Neural progenitor cell (in vitro differentiated cells): ENCODE measurements around the gene AFG1L. TPM values are rescaled to one million over a fixed set of nuclear protein-coding genes. Genes with fewer than 3 reads are reported as not detected.

Experiments
- DNase-seq: peaks from one replicate; pipeline ENCODE4 v3.0.0-alpha.2; 2016; ENCODE audit warnings: low spot score
- H2AFZ ChIP-seq: fragments of 200-600 bp; sonication (generic); replicated peaks from 2 replicates; pipeline ENCODE4 v1.6.1; 2016; ENCODE audit warnings: antibody characterized with exemption
- H3F3A ChIP-seq: fragments of 200-600 bp; sonication (generic); 2 replicates; pipeline ENCODE4 v1.6.1; 2016; ENCODE audit warnings: antibody characterized with exemption, low read depth
- H3K27ac ChIP-seq: fragments of 200-600 bp; sonication (generic); 2 replicates; pipeline ENCODE4 v1.5.1; 2016; ENCODE audit warnings: mild to moderate bottlenecking
- H3K27me3 ChIP-seq: fragments of 200-600 bp; sonication (generic); 2 replicates; pipeline ENCODE4 v1.6.1; 2016; ENCODE audit warnings: mild to moderate bottlenecking, moderate library complexity
- H3K36me3 ChIP-seq: fragments of 200-600 bp; sonication (generic); 2 replicates; pipeline ENCODE4 v1.5.1; 2016
- H3K4me1 ChIP-seq: fragments of 200-600 bp; sonication (generic); 2 replicates; pipeline ENCODE4 v1.6.1; 2016; ENCODE audit warnings: mixed run types
- H3K4me2 ChIP-seq: fragments of 200-600 bp; sonication (generic); 2 replicates; pipeline ENCODE4 v1.6.1; 2016
- H3K4me3 ChIP-seq: fragments of 200-600 bp; sonication (generic); 2 replicates; pipeline ENCODE4 v1.5.1; 2016
- H3K79me2 ChIP-seq: fragments of 200-600 bp; sonication (generic); 2 replicates; pipeline ENCODE4 v1.6.1; 2016; ENCODE audit warnings: low read depth
- H3K9ac ChIP-seq: fragments of 200-600 bp; sonication (generic); 2 replicates; pipeline ENCODE4 v1.6.1; 2016
- H3K9me3 ChIP-seq: fragments of 200-600 bp; sonication (generic); 2 replicates; pipeline ENCODE4 v1.5.1; 2016; ENCODE audit warnings: low read depth
- H4K20me1 ChIP-seq: fragments of 200-600 bp; sonication (generic); 2 replicates; pipeline ENCODE4 v1.6.1; 2016; ENCODE audit warnings: low read depth
- H3K27ac Mint-ChIP-seq: 3 replicates; pipeline ENCODE4 v1.8.0; 2021; ENCODE audit warnings: mixed read lengths
- H3K27me3 Mint-ChIP-seq: 2 replicates; pipeline ENCODE4 v1.8.0; 2022; ENCODE audit warnings: low read depth, mild to moderate bottlenecking, inconsistent platforms, moderate library complexity, mixed read lengths; ENCODE audit not compliant: insufficient read depth
- H3K36me3 Mint-ChIP-seq: 3 replicates; pipeline ENCODE4 v1.8.0; 2021; ENCODE audit warnings: mixed read lengths
- H3K4me1 Mint-ChIP-seq: 3 replicates; pipeline ENCODE4 v1.8.0; 2021; ENCODE audit warnings: mixed read lengths
- H3K4me3 Mint-ChIP-seq: 3 replicates; pipeline ENCODE4 v1.8.0; 2021; ENCODE audit warnings: mild to moderate bottlenecking, moderate library complexity, mixed read lengths
- H3K9me3 Mint-ChIP-seq: 3 replicates; pipeline ENCODE4 v1.8.0; 2020; ENCODE audit warnings: mixed read lengths
- CTCF ChIP-seq: fragments of 200-600 bp; sonication (generic); IDR thresholded peaks from 2 replicates; pipeline ENCODE4 v1.5.1; 2017; ENCODE audit warnings: antibody characterized with exemption, mild to moderate bottlenecking
- EZH2 ChIP-seq: fragments of 200-600 bp; sonication (generic); IDR thresholded peaks from 2 replicates; pipeline ENCODE4 v1.6.1; 2017; ENCODE audit warnings: antibody characterized with exemption, mild to moderate bottlenecking, moderate library complexity
- EZH2phosphoT487 ChIP-seq: fragments of 200-600 bp; sonication (generic); IDR thresholded peaks from 2 replicates; pipeline ENCODE4 v1.6.1; 2017; ENCODE audit warnings: antibody characterized with exemption
- total RNA-seq: library from RNA; depleted of rRNA; stranded (reverse); fragments of >200 nt; gene quantifications from 2 replicates; pipeline ENCODE4 v1.2.3, GENCODE V29; 2015; ENCODE audit warnings: low replicate concordance

AFG1L gene
- total RNA-seq, 1 donor from 2014 or later: 8.3 TPM

GRCh38 chr6:108454356-108454755, 159.5 kb downstream of the AFG1L start:
- no peaks in the 10 kb centered on the region for H3F3A ChIP-seq
- DNase-seq: no peak
- no peak overlapping the region for H3K27ac Mint-ChIP-seq
- TF ChIP-seq CTCF: no peak
- TF ChIP-seq EZH2phosphoT487: no peak
- no peak for TF ChIP-seq EZH2
- H3K27me3 Mint-ChIP-seq: peaks cover 2% of the 10 kb centered on the region
- H3K4me2 ChIP-seq: no peak overlapping the region
- H3K9me3 Mint-ChIP-seq: peaks cover 2% of the 10 kb centered on the region
- H3K79me2 ChIP-seq: no peaks in the 10 kb centered on the region
- H2AFZ ChIP-seq: no peak overlapping the region
- H3K4me1 ChIP-seq: peaks cover 12% of the 10 kb centered on the region
- no peaks in the 10 kb centered on the region for H3K9me3 ChIP-seq
- H3K27me3 ChIP-seq: no peaks in the 10 kb centered on the region
- no peaks in the 10 kb centered on the region for H3K36me3 ChIP-seq
- H3K4me3 ChIP-seq: no peak overlapping the region
- no peak overlapping the region for H3K9ac ChIP-seq
- no peaks in the 10 kb centered on the region for H4K20me1 ChIP-seq
- no peak overlapping the region for H3K4me3 Mint-ChIP-seq
- peaks cover 12% of the 10 kb centered on the region for H3K4me1 Mint-ChIP-seq
- no peaks in the 10 kb centered on the region for H3K36me3 Mint-ChIP-seq
- no peak overlapping the region for H3K27ac ChIP-seq

GRCh38 chr6:108455688-108456087, 160.8 kb downstream of the AFG1L start:
- Histone ChIP-seq H2AFZ (no peak overlapping the region), H3K9ac (no peak overlapping the region), H3K36me3 (no peaks in the 10 kb centered on the region), H3K79me2 (no peaks in the 10 kb centered on the region), H3K4me2 (no peak overlapping the region), H3K4me1 (peaks cover 12% of the 10 kb centered on the region), H3K27me3 (no peaks in the 10 kb centered on the region), H4K20me1 (no peaks in the 10 kb centered on the region), H3F3A (no peaks in the 10 kb centered on the region), H3K9me3 (no peaks in the 10 kb centered on the region), H3K27ac (no peak overlapping the region), H3K4me3 (no peak overlapping the region)
- Mint-ChIP-seq H3K4me1 (peaks cover 12% of the 10 kb centered on the region), H3K4me3 (no peak overlapping the region), H3K9me3 (peaks cover 5% of the 10 kb centered on the region), H3K27me3 (peaks cover 2% of the 10 kb centered on the region), H3K36me3 (no peaks in the 10 kb centered on the region), H3K27ac (no peak overlapping the region)
- TF ChIP-seq EZH2phosphoT487 (no peak), EZH2 (no peak), CTCF (no peak)
- DNase-seq: no peak

GRCh38 chr6:108463784-108464183, 168.9 kb downstream of the AFG1L start:
- peaks cover 20% of the 10 kb centered on the region for H3K4me1 ChIP-seq
- H3K79me2 ChIP-seq: no peaks in the 10 kb centered on the region
- H3K4me2 ChIP-seq: no peak overlapping the region
- H3K4me3 ChIP-seq: no peak overlapping the region
- H3K27me3 ChIP-seq: no peaks in the 10 kb centered on the region
- H3K9ac ChIP-seq: no peak overlapping the region
- H3F3A ChIP-seq: no peaks in the 10 kb centered on the region
- TF ChIP-seq EZH2phosphoT487: no peak
- no peaks in the 10 kb centered on the region for H3K36me3 ChIP-seq
- no peak overlapping the region for H2AFZ ChIP-seq
- no peaks in the 10 kb centered on the region for H3K36me3 Mint-ChIP-seq
- H4K20me1 ChIP-seq: no peaks in the 10 kb centered on the region
- no peak overlapping the region for H3K27ac Mint-ChIP-seq
- peaks cover 25% of the 10 kb centered on the region for H3K4me1 Mint-ChIP-seq
- no peaks in the 10 kb centered on the region for H3K27me3 Mint-ChIP-seq
- H3K9me3 ChIP-seq: no peaks in the 10 kb centered on the region
- no peak for DNase-seq
- H3K27ac ChIP-seq: no peak overlapping the region
- peaks cover 2% of the 10 kb centered on the region for H3K9me3 Mint-ChIP-seq
- H3K4me3 Mint-ChIP-seq: no peak overlapping the region

GRCh38 chr6:108464418-108465097, 169.7 kb downstream of the AFG1L start:
- Mint-ChIP-seq H3K4me3 (no peak overlapping the region), H3K27me3 (no peaks in the 10 kb centered on the region), H3K9me3 (peaks cover 4% of the 10 kb centered on the region), H3K27ac (no peak overlapping the region), H3K4me1 (peaks cover 25% of the 10 kb centered on the region), H3K36me3 (no peaks in the 10 kb centered on the region)
- Histone ChIP-seq H4K20me1 (no peaks in the 10 kb centered on the region), H3K4me3 (no peak overlapping the region), H3K9ac (no peak overlapping the region), H3K27ac (no peak overlapping the region), H3K27me3 (no peaks in the 10 kb centered on the region), H3K36me3 (no peaks in the 10 kb centered on the region), H2AFZ (peak overlapping the region; percentile 46), H3F3A (no peaks in the 10 kb centered on the region), H3K79me2 (no peaks in the 10 kb centered on the region), H3K4me1 (peaks cover 20% of the 10 kb centered on the region), H3K4me2 (peak overlapping the region; percentile 25), H3K9me3 (no peaks in the 10 kb centered on the region)
- TF ChIP-seq EZH2: no peak
- no peak for TF ChIP-seq EZH2phosphoT487
- TF ChIP-seq CTCF: no peak
- DNase-seq: peak; percentile 12
